K562 (cell line): ENCODE data around the gene SCYL3. TPM values are rescaled to one million over a fixed set of nuclear protein-coding genes. Genes with fewer than 3 reads are reported as not detected.
A peak's percentile ranks its signal among the peaks of the same experiment; 100 is the strongest.

Experiments used
- ATAC-seq: fragments of 200-7000 bp; cut with Tn5 transposase; 3 replicates; pipeline ENCODE4 v1.9.1; 2020; ENCODE audit warnings: moderate library complexity
- BruUV-seq: library from RNA; stranded (reverse); fragments of 400-500 nt; replicated peaks from 2 replicates; lab custom pipeline; 2021; lab: Mats Ljungman, UMichigan
- CTCF ChIA-PET: fragments of 300-600 bp; formaldehyde crosslinking; extraction: SDS; loops from one replicate; lab custom pipeline; 2021; ENCODE audit warnings: low intra/inter-chr PET ratio; lab: Yijun Ruan, JAX
- POLR2A ChIA-PET: fragments of 300-600, 350-650 bp; sonication (Branson Sonifier 250); formaldehyde crosslinking; extraction: SDS; loops from one replicate; lab custom pipeline; 2021; ENCODE audit warnings: antibody characterized with exemption, inconsistent platforms; lab: Yijun Ruan, JAX
- DNase-seq, 4 experiments: peaks; one replicate each; pipeline versions ENCODE4 v3.0.0 to v3.0.0-alpha.2; 2011 to 2018; ENCODE audit warnings: low spot score in 3 of 4, mixed read lengths in 3 of 4; ENCODE audit errors: extremely low read depth in 1 of 4
- FAIRE-seq: peaks from 2 replicates; lab custom pipeline; 2011; peaks lifted over from hg19 to GRCh38; lab: Jason Lieb, UNC
- H2AFZ ChIP-seq: 2 replicates; pipeline ENCODE4 v1.6.0; 2011; ENCODE audit warnings: low read depth, low read length, control low read depth, inconsistent platforms
- H3K27ac ChIP-seq: fragments of 200-600 bp; 3 replicates; pipeline ENCODE4 v1.8.0; 2011; ENCODE audit warnings: low read depth, mild to moderate bottlenecking, control low read depth, inconsistent platforms, low read length, moderate library complexity, mixed read lengths; ENCODE audit errors: extremely low read depth
- H3K27me3 ChIP-seq, 2 experiments: fragments of 300-600 bp in 1 of 2; 2 replicates in 1 of 2; 3 replicates in 1 of 2; pipeline versions ENCODE4 v1.6.0 to v1.8.0; 2011; ENCODE audit warnings: inconsistent platforms in 2 of 2, low read length in 2 of 2, mild to moderate bottlenecking in 1 of 2, mixed read lengths in 1 of 2, moderate library complexity in 1 of 2; ENCODE audit not compliant: control insufficient read depth in 2 of 2, insufficient read depth in 2 of 2
- H3K36me3 ChIP-seq: fragments of 300-600 bp; 3 replicates; pipeline ENCODE4 v1.8.0; 2011; ENCODE audit warnings: mild to moderate bottlenecking, low read length, inconsistent platforms; ENCODE audit not compliant: control insufficient read depth, insufficient read depth
- H3K4me1 ChIP-seq, 2 experiments: fragments of 200-600 bp in 1 of 2; replicated peaks in 1 of 2; 2 replicates in 1 of 2; 3 replicates in 1 of 2; pipeline versions ENCODE4 v1.5.1 to v1.8.0; 2011; ENCODE audit warnings: inconsistent platforms in 2 of 2, low read length in 2 of 2, mild to moderate bottlenecking in 1 of 2, mixed read lengths in 1 of 2, moderate library complexity in 1 of 2; ENCODE audit not compliant: control insufficient read depth in 2 of 2, insufficient read depth in 2 of 2
- H3K4me2 ChIP-seq: 2 replicates; pipeline ENCODE4 v1.6.1; 2011; ENCODE audit warnings: low read length, control low read depth, inconsistent platforms, mixed read lengths; ENCODE audit not compliant: insufficient read depth
- H3K4me3 ChIP-seq: fragments of 200-600 bp; sonication (generic), shearing (Covaris generic); 2 replicates; pipeline ENCODE4 v1.5.1; 2016; ENCODE audit warnings: control low read depth, inconsistent platforms
- H3K79me2 ChIP-seq: fragments of 200-600 bp; 3 replicates; pipeline ENCODE4 v1.8.0; 2011; ENCODE audit warnings: low read length, inconsistent platforms; ENCODE audit not compliant: control insufficient read depth, insufficient read depth
- H3K9ac ChIP-seq, 2 experiments: 2 replicates each; pipeline versions ENCODE4 v1.6.0 to v1.6.1; 2011; ENCODE audit warnings: low read depth in 2 of 2, low read length in 2 of 2, control low read depth in 1 of 2, inconsistent platforms in 1 of 2, mild to moderate bottlenecking in 1 of 2, mixed read lengths in 1 of 2; ENCODE audit not compliant: insufficient read depth in 1 of 2
- H3K9me1 ChIP-seq: one replicate; pipeline ENCODE4 v1.6.0; 2011; ENCODE audit warnings: inconsistent platforms, mild to moderate bottlenecking, low read length, moderate library complexity; ENCODE audit not compliant: control insufficient read depth, insufficient read depth
- H3K9me3 ChIP-seq: replicated peaks from 2 replicates; pipeline ENCODE4 v1.5.1; 2011; ENCODE audit warnings: low read depth, low read length, inconsistent platforms; ENCODE audit not compliant: control insufficient read depth, insufficient read depth
- H4K20me1 ChIP-seq: replicated peaks from 2 replicates; pipeline ENCODE4 v1.6.1; 2011; ENCODE audit warnings: low read length, inconsistent platforms, mixed read lengths; ENCODE audit not compliant: control insufficient read depth, insufficient read depth
- SMAD4 ChIP-seq: fragments of 250-450 bp; sonication (Bioruptor Pico); conservative IDR thresholded peaks from 2 replicates; pipeline ENCODE4 v1.8.0; 2021; ENCODE audit warnings: inconsistent platforms, mild to moderate bottlenecking, moderate library complexity
- SMARCB1 ChIP-seq: IDR thresholded peaks from 2 replicates; pipeline ENCODE4 v1.6.1; 2011; ENCODE audit warnings: improper control_type of control experiment, low read depth; ENCODE audit not compliant: insufficient read length
- WGBS: fragments of 100-300 bp; shearing (Covaris generic); methylation state at CpG from one replicate; pipeline ENCODE4 v1.1.6; 2016; ENCODE audit warnings: low coverage, mixed read lengths; ENCODE audit not compliant: insufficient coverage; ENCODE audit errors: missing lambda C conversion rate; 5-methylcytosine and 5-hydroxymethylcytosine counted together
- in situ Hi-C: fragments of 300-500 bp; cut with MboI; formaldehyde crosslinking; loops from 4 replicates; pipeline ENCODE4 v1.15.0; 2018; ENCODE audit warnings: inconsistent platforms, mixed read lengths
- intact Hi-C: fragments of 100-400 bp; cut with micrococcal nuclease; formaldehyde crosslinking; loops from 2 replicates; pipeline ENCODE4 v1.14.2; 2022
- polyA plus RNA-seq, 8 experiments: library from polyadenylated mRNA; depleted of rRNA in 4 of 8; stranded (reverse) in 5 of 8; unstranded in 3 of 8; fragments of >200 nt; fragmentation: Nextera tagmentation in 2 of 8; fragmentation: Illumina TruSeq in 1 of 8; extraction: Ambion mirVana in 2 of 8; extraction: Trizol in 1 of 8; gene quantifications; 2 replicates each; pipeline versions ENCODE4 v1.2.1 to v1.2.3, GENCODE V29; 2011 to 2014; ENCODE audit warnings: inconsistent platforms in 1 of 8, missing spikeins in 1 of 8
- total RNA-seq, 7 experiments: library from RNA; depleted of rRNA in 6 of 7; stranded (reverse); fragments of >200 nt in 6 of 7; fragmentation: Illumina TruSeq in 2 of 7; extraction: Trizol in 2 of 7; gene quantifications; 2 replicates each; pipeline versions ENCODE4 v1.2.1 to v1.2.3, GENCODE V29; 2011 to 2021; ENCODE audit warnings: low replicate concordance in 1 of 7
- TF ChIP-seq, protein P1 (sequence below): sonication (generic); formaldehyde crosslinking; IDR thresholded peaks from 2 replicates; pipeline ENCODE4 v1.9.0; 2022; ENCODE audit warnings: mild to moderate bottlenecking, missing genetic modification reagents
- TF ChIP-seq, protein P2 (sequence below): fragments of 450-650 bp; formaldehyde crosslinking; conservative IDR thresholded peaks from 2 replicates; pipeline ENCODE4 v1.4.0; 2022; ENCODE audit warnings: mild to moderate bottlenecking, missing genetic modification characterization

The SCYL3 gene
- total and polyA plus RNA-seq, 9 of the 15 experiments (the other 6 are each of a cell fraction or from before 2014, with no cell fraction given), result 3.6 to 11.4 (median 7.1) TPM

- Histone ChIP-seq H3K79me2 (no peaks in the 10 kb centered on the region), H3K9me1 (no peaks in the 10 kb centered on the region), H3K36me3 (no peaks in the 10 kb centered on the region), H2AFZ (no peak overlapping the region), H3K9me3 (no peaks in the 10 kb centered on the region), H3K9ac (0 out of 4 replicates have a peak overlapping the region, but pooled peaks of 1 of the 2 experiments have one; percentile 64), H3K27me3 (peaks cover 6 to 9% of the 10 kb centered on the region in 2 experiments; a peak in 3 of 5 replicates), H4K20me1 (no peaks in the 10 kb centered on the region), H3K4me2 (no peak overlapping the region)
- FAIRE-seq (no peak), DNase-seq (no peak)
- 2% methylated on average over 15 of the region's 15 CpGs for WGBS
- BruUV-seq, result no TSS peak
- CTCF ChIA-PET, result interaction anchor here (0.7 kb wide), 1 partner anchor 1800 kb away, joined by 5 read pairs; no protein-coding TSS in a partner anchor
- intact Hi-C loops, result no loop called here
- TF ChIP-seq SMAD4 (CRISPR knock-in tag), result no peak
- TF ChIP-seq SMARCB1, result no peak
- TF ChIP-seq, protein P1, sequence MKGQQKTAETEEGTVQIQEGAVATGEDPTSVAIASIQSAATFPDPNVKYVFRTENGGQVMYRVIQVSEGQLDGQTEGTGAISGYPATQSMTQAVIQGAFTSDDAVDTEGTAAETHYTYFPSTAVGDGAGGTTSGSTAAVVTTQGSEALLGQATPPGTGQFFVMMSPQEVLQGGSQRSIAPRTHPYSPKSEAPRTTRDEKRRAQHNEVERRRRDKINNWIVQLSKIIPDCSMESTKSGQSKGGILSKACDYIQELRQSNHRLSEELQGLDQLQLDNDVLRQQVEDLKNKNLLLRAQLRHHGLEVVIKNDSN, result no peak
- TF ChIP-seq, protein P2, sequence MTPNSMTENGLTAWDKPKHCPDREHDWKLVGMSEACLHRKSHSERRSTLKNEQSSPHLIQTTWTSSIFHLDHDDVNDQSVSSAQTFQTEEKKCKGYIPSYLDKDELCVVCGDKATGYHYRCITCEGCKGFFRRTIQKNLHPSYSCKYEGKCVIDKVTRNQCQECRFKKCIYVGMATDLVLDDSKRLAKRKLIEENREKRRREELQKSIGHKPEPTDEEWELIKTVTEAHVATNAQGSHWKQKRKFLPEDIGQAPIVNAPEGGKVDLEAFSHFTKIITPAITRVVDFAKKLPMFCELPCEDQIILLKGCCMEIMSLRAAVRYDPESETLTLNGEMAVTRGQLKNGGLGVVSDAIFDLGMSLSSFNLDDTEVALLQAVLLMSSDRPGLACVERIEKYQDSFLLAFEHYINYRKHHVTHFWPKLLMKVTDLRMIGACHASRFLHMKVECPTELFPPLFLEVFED, result no peak
- TF ChIP-seq, all 486 proteins: peak for 0
- Histone ChIP-seq H3K4me3 (no peak overlapping the region), H3K27ac (no peak overlapping the region), H3K4me1 (peaks cover 0 to 4% of the 10 kb centered on the region in 2 experiments; a peak in 1 of 5 replicates)
- in situ Hi-C loops, result no loop called here
- no peak for ATAC-seq
- POLR2A ChIA-PET, result no interaction called here
These were observed 21.5 kb upstream of the SCYL3 start for GRCh38 chr1:169915150-169915549.
